ENCODE measurements around the gene TMTC1.

The TMTC1 gene

DNA sequence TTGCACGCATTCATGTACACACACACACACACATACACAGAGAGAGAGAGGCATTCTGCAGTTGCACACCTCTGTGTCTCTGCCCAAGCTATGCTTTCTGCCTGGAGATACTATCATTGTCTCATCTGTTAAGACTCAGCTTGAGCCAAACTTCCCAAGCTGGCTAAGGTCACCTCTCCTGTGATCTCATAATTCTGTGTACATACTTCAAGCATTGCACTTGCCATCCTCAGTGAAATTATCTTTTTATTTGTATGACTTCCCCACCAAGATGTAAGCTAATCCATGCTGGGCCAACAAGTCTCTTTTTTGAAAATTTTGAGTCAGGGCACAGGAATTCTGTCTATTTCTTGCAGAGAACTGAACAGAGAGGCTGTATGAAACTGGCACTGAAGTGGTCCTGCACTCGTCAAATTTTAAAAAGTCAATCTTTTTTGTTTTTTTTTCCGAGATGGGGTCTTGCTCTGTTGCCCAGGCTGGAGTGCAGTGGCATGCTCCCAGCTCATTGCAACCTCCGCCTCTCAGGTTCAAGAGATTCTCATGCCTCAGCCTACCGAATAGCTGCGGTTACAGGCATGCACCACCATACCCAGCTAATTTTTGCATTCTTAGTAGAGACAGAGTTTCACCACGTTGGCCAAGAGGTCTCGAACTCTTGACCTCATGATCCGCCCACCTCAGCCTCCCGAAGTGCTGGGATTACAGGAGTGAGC, 44.3 kb downstream of the TMTC1 start:
- no peak for DNase-seq

- no peak for DNase-seq
These were observed 45.4 kb downstream of the TMTC1 start for GRCh38 chr12:29738365-29738764.

DNA sequence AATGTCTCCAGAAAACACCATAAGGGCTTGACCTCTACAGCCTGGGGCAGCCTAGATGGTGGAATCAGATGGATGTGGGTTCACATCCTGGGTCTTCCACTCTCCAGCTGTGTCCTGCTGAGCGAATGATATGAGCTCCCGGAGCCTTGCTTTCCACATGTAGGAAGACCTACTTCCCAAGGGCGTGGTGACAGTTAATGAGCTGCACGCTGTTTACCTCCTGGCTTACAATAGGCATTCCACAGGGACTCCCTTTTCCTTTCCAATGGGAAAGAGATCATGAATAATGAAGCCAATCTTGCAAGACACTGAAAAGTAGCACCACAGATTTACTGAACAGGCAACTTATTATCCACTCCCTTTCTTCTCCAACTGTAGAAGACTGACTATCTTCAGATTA, 46.1 kb downstream of the TMTC1 start:
- no peak for DNase-seq

GRCh38 chr12:29735604-29736003, 48.1 kb downstream of the TMTC1 start:
- DNase-seq: no peak

GRCh38 chr12:29734734-29735133, 49.0 kb downstream of the TMTC1 start:
- DNase-seq: no peak

DNA sequence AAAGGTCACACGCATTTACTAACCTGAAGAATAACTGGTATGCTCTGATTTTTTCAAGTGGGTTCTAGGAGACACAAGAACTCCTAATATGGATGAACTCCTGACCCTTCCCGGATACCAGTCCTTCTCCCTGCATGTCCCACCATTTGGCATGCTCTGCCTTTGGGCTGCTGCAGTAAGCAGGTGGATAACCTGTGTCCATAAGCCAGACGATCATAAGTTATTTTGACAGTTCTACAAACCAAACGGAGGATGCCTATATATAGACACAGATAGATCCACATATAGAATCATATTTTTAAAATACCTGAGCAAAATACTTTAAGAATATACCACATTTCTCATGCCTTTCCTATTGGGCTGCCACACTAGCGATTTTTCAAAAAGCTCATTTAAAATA, 49.4 kb downstream of the TMTC1 start:
- no peak for DNase-seq

DNA sequence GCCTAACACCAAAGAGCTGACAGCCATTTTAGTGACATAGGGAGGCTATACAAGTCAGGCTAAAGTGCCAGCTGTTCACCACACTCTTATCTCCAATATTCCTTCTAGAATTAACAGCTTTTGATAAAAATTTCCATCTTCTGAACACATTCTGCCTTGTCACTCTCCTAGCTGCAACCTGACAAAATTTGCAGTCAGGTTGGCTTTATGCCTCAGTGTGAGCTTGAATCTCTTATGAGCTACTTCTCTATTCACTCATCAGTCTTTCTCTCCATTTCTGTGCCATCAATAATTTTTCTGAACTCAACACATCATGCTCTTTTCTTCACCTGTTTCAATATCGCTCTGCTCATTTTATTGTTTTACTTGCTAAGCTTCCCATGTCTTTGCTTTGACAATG, 50.2 kb downstream of the TMTC1 start:
- DNase-seq: no peak

GRCh38 chr12:29733060-29733459, 50.7 kb downstream of the TMTC1 start:
- DNase-seq: peak; percentile 3 to 32 (median 16)

GRCh38 chr12:29732593-29732992, 51.1 kb downstream of the TMTC1 start:
- no peak for DNase-seq

- no peak for DNase-seq
These were observed 51.6 kb downstream of the TMTC1 start for GRCh38 chr12:29732191-29732590.

GRCh38 chr12:29731591-29731990, 52.2 kb downstream of the TMTC1 start:
- DNase-seq: no peak

DNA sequence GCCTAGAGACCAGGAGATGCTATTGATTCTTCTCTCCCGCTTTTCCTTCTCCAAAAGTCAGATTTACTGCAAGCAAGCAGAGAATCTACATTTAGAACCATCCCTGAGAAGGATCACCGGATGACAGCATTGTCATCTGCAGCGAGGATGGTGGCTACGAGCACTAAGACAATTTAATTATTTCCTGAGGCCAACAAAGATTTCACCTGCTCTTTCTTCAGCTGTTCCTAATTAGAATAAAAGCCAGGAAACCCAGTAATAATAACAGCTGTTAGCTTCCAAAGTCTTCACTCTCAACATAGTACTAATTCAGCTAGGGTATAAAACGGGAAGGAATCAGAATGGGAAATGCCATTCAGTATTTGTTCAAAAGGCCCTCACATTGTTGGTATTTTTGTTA, 53.3 kb downstream of the TMTC1 start:
- no peak for DNase-seq

- no peak for DNase-seq
These were observed 55.7 kb downstream of the TMTC1 start for GRCh38 chr12:29728030-29728429.

GRCh38 chr12:29726741-29727348, 56.9 kb downstream of the TMTC1 start:
- DNase-seq: no peak

- DNase-seq: no peak
These were observed 57.4 kb downstream of the TMTC1 start for GRCh38 chr12:29726321-29726692.

DNA sequence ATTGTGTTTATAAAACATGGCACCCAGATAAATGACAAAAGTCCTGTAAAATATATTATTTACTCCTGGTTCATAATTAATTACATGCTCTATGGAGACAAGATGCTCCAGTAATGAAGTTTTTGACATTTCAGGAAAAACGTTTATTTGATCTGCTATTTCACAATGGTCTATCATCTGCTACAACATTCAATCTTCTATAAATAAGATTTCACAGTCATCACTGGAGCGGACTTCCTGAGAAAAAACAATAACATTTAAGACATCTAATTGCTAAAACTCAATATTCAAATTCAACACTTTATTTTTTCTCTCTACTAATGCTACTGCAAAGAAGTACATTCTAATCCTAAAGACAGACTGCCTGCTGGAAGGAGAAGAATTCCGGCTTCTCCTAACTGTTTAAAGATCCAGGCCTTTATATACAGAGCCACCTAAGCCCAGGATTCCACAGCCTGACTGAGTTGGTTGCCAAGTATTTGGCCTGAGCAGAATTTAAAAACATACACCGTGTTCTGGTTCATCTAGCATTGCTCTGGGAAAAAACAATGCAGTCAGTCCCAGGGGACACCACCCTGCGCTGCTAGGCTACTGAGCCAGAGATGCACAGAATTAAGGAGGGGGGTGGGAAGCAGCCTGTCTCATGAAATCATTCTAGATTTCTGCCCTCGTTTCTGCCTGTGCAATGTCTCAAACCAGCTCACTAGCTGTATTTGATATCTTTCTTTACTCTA, 58.0 kb downstream of the TMTC1 start:
- DNase-seq: no peak

DNA sequence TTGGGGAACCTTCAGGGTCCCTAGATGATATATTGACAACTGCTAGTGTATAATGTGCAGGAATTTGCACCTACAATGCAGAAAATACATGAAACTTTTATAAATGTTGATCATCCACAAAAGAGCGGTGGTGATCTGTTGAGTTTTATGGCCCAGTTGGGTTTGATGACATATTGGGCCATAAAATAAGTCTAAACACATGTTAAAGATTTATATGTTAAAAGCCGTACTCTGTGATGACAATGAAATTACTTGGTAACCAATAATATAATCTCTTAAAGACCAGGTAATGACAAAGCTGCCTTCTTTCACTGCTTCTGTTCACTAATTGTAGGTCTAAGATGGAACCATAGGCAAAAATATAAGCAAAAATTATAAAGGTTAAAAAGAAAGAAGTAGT, 61.6 kb downstream of the TMTC1 start:
- no peak for DNase-seq

DNA sequence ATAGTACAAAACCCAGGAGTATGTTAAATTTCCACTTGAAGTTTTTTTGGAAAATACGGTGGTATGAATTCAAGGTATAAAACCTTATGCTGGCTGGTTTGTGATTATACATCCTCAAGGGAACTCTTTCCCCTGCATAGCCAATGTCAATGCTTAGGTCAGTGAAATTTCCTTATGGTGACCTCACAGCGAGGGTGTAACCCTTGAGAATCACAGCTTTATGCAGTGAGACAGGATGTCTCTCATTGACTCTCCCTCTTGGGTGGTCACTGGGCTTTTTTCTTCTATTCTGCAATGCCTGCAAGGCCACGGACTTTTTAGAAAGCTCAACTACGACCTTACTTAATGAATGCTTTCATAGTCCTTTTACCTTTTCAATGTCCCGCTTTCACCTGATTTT, 64.4 kb downstream of the TMTC1 start:
- no peak for DNase-seq

- no peak for DNase-seq
These were observed 66.1 kb downstream of the TMTC1 start for GRCh38 chr12:29717540-29718100.

DNA sequence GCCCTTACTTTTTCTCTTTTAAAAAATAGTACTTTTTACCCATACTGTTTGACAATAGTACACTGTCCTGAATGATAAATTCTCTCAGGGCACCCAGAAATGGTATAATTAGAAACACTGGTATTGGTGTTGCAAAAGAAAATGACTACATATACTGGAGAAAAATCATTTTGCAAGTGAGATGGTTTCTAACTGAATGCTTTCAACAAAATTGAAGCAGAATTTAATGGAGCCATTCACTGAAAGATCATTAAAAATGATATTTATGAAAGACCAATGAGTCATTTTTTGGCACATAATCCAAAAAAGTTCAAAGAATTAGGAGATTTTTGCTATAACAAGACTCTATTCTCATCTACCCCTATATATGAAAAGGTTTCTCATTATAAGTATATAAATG, 68.8 kb downstream of the TMTC1 start:
- DNase-seq: no peak

DNA sequence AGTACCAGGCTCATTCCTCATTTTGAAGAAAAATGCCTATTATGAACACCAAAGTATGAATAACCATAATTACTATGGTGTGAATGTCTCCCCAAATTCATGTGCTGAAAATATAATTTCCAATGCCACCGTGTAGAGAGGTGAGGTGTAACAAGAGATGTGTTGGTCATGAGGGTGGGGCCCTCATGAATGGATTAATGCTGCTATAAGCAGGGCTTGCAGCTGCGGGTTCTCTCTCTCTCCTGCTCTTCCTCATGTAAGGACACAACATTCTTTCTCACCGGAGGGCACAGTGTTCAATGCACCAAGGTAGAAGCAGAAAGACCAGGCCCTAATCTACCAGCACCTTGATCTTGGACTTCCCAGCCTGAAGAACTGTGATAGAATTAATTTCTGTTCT, 70.0 kb downstream of the TMTC1 start:
- no peak for DNase-seq

DNA sequence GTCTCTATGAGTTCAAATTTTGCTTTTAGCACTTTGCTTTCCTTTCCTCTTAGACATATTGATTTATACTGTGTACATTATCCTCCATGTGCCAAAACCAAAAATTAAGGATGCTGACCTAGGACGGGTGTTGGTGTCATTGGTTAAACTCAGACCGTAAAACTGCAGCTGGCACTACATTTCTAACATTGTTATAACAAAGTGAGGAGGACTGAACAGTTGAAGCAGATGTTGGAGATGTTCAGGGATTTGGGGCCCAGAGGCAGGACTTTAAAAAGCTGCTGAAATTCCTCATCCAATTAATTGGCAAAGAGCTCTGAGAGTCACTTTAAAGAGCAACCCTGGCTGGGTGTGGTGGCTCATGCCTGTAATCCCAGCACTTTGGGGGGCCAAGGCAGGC, 72.4 kb downstream of the TMTC1 start:
- DNase-seq: no peak

- no peak for DNase-seq
These were observed 73.6 kb downstream of the TMTC1 start for GRCh38 chr12:29710104-29710503.

DNA sequence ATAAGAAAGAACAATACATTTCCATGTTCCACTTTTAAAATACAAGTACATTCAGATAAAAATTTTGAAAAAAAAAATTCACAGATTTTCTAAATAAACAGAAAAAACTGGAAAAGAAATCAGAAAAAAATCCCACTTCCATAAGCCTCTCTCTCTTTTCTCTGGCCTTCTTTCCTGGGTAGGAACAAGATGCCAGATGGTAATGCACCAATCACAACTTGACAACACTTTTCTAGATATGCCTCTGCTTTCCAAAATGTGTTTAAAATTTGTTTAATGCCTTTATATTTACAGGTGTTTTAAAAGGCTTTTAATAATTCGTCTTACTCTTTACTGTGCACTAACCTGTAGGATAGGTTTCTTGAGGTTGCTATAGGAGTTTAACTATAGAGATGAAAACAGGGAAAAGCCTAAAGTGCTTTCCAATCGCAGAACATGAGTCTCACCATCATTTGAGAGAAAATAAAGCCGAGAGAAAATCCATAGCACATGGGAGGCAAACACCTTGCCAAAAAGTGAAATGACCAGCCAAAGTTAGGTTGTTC, 74.2 kb downstream of the TMTC1 start:
- DNase-seq: no peak
